ENCODE measurements around the gene RHBG. TPM values are rescaled to one million over a fixed set of nuclear protein-coding genes. Genes with fewer than 3 reads are reported as not detected.

RHBG gene
- total and polyA plus RNA-seq, 4 donors: 0.25 to 6.4 (median 2.3) TPM

DNA sequence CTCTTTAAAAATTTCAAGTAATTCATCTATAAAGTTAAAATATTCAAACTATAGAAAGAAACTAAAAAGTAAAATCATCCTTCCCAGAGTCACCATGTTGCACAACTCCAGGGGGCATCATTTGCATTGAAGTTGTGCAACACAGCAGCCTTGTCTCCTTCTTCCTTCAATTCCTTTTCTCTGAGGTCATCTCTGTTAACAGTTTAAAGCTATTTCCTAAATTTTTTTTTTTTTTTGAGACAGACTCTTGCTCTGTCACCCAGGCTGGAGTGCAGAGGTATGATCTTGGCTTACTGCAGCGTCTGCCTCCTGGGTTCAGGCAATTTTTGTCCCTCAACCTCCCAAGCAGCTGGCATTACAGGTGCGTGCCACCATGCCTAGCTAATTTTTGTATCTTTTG is 7.1 kb downstream of the RHBG start:
- H3K4me3 ChIP-seq (ENCODE audit: low read depth in 1 of 3, low read length in 3 of 3): no peak overlapping the region
- no peak overlapping the region for H3K9ac ChIP-seq (ENCODE audit: low read depth in 1 of 2, low read length in 2 of 2)
- H3K27ac ChIP-seq (ENCODE audit: low read depth in 1 of 2, low read length in 2 of 2): no peak overlapping the region
- no peak for DNase-seq (ENCODE audit: low spot score)
- H3K36me3 ChIP-seq (ENCODE audit: control insufficient read depth in 4 of 4, insufficient read depth in 3 of 4, low read depth in 1 of 4, low read length in 3 of 4): no peaks in the 10 kb centered on the region
- H3K4me1 ChIP-seq (ENCODE audit: control insufficient read depth in 4 of 4, insufficient read depth in 4 of 4, low read length in 3 of 4): no peaks in the 10 kb centered on the region
- no peaks in the 10 kb centered on the region for H3K27me3 ChIP-seq (ENCODE audit: control insufficient read depth in 4 of 4, insufficient read depth in 4 of 4, low read length in 3 of 4)
- WGBS: 93% methylated on average over 2 of the region's 2 CpGs
- TF ChIP-seq RAD21 (IDR thresholded peaks at IDR 0.05) (no peak), YY1 (IDR thresholded peaks at IDR 0.05) (no peak), JUND (IDR thresholded peaks at IDR 0.05) (no peak), GABPA (IDR thresholded peaks at IDR 0.05 in 1 of 2, conservative IDR thresholded peaks at IDR 0.05 in 1 of 2) (no peak), FOXA1 (IDR thresholded peaks at IDR 0.05) (no peak), RXRA (IDR thresholded peaks at IDR 0.05) (no peak), TAF1 (conservative IDR thresholded peaks at IDR 0.05) (no peak), SP1 (IDR thresholded peaks at IDR 0.05) (no peak), EGR1 (IDR thresholded peaks at IDR 0.05; ENCODE audit: low read depth in 2 of 2) (no peak)
- TF ChIP-seq, protein P1, sequence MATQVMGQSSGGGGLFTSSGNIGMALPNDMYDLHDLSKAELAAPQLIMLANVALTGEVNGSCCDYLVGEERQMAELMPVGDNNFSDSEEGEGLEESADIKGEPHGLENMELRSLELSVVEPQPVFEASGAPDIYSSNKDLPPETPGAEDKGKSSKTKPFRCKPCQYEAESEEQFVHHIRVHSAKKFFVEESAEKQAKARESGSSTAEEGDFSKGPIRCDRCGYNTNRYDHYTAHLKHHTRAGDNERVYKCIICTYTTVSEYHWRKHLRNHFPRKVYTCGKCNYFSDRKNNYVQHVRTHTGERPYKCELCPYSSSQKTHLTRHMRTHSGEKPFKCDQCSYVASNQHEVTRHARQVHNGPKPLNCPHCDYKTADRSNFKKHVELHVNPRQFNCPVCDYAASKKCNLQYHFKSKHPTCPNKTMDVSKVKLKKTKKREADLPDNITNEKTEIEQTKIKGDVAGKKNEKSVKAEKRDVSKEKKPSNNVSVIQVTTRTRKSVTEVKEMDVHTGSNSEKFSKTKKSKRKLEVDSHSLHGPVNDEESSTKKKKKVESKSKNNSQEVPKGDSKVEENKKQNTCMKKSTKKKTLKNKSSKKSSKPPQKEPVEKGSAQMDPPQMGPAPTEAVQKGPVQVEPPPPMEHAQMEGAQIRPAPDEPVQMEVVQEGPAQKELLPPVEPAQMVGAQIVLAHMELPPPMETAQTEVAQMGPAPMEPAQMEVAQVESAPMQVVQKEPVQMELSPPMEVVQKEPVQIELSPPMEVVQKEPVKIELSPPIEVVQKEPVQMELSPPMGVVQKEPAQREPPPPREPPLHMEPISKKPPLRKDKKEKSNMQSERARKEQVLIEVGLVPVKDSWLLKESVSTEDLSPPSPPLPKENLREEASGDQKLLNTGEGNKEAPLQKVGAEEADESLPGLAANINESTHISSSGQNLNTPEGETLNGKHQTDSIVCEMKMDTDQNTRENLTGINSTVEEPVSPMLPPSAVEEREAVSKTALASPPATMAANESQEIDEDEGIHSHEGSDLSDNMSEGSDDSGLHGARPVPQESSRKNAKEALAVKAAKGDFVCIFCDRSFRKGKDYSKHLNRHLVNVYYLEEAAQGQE (IDR thresholded peaks at IDR 0.05): no peak
- H3K9me3 ChIP-seq (ENCODE audit: control insufficient read depth in 4 of 4, low read length in 3 of 4): no peaks in the 10 kb centered on the region

DNA sequence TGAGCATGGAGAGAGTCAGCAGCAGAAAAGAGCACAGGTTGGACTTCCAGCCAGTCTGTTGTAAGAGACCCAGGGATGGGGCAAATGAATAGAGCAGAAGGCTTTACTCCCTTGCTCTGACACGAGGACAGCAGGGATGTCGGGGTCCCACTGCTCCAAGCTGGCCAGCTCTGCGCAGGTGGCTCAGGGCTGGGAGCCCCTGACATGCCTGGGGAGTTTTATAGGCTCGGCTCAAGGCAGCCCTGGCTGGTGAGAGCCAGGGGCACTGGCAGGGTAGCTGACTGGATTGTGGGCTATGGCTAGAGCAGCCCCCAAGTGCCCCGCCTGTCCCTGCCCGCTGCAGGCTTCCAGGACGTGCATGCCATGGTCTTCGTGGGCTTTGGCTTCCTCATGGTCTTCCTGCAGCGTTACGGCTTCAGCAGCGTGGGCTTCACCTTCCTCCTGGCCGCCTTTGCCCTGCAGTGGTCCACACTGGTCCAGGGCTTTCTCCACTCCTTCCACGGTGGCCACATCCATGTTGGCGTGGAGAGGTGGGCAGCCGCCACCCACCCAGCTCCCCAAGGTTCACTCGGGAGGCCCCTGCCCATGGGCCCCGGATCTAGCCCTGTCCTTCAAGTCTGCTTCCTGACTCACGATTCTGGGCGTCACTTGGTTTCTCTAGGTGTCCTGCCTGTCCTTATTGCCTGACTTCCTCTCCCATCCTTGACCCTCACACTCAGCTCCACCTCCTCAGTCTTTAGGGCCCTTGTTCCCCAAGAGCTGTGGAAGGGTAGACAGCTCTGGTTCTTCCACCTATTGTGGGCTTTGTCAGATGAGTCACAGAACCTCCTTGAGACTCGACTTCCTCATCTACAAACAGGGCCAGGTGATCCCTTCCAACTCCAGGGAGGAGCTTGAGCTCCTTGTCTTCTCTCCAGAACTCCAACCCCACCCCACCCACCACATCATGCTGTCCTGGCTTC is 8.2 kb downstream of the RHBG start:
- DNase-seq (ENCODE audit: low spot score): no peak
- H3K9ac ChIP-seq (ENCODE audit: low read depth in 1 of 2, low read length in 2 of 2): no peak overlapping the region
- H3K9me3 ChIP-seq (ENCODE audit: control insufficient read depth in 4 of 4, low read length in 3 of 4): no peaks in the 10 kb centered on the region
- no peaks in the 10 kb centered on the region for H3K27me3 ChIP-seq (ENCODE audit: control insufficient read depth in 4 of 4, insufficient read depth in 4 of 4, low read length in 3 of 4)
- TF ChIP-seq, protein P1 (IDR thresholded peaks at IDR 0.05): no peak
- no peak for TF ChIP-seq EGR1 (IDR thresholded peaks at IDR 0.05; ENCODE audit: low read depth in 2 of 2)
- TF ChIP-seq SP1 (IDR thresholded peaks at IDR 0.05): no peak
- TF ChIP-seq, protein P2, sequence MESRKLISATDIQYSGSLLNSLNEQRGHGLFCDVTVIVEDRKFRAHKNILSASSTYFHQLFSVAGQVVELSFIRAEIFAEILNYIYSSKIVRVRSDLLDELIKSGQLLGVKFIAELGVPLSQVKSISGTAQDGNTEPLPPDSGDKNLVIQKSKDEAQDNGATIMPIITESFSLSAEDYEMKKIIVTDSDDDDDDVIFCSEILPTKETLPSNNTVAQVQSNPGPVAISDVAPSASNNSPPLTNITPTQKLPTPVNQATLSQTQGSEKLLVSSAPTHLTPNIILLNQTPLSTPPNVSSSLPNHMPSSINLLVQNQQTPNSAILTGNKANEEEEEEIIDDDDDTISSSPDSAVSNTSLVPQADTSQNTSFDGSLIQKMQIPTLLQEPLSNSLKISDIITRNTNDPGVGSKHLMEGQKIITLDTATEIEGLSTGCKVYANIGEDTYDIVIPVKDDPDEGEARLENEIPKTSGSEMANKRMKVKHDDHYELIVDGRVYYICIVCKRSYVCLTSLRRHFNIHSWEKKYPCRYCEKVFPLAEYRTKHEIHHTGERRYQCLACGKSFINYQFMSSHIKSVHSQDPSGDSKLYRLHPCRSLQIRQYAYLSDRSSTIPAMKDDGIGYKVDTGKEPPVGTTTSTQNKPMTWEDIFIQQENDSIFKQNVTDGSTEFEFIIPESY (IDR thresholded peaks at IDR 0.05): no peak
- H3K4me3 ChIP-seq (ENCODE audit: low read depth in 1 of 3, low read length in 3 of 3): no peak overlapping the region
- no peaks in the 10 kb centered on the region for H3K4me1 ChIP-seq (ENCODE audit: control insufficient read depth in 4 of 4, insufficient read depth in 4 of 4, low read length in 3 of 4)
- no peak overlapping the region for H3K27ac ChIP-seq (ENCODE audit: low read depth in 1 of 2, low read length in 2 of 2)
- 82% methylated on average over 20 of the region's 20 CpGs for WGBS
- no peaks in the 10 kb centered on the region for H3K36me3 ChIP-seq (ENCODE audit: control insufficient read depth in 4 of 4, insufficient read depth in 3 of 4, low read depth in 1 of 4, low read length in 3 of 4)
